Right lobe of liver (tissue), 6 donors: ENCODE measurements around the gene KIF12. TPM values are rescaled to one million over a fixed set of nuclear protein-coding genes. Genes with fewer than 3 reads are reported as not detected.

Experiments used
- ATAC-seq, 4 donors: fragments of 200-7000 bp; cut with Tn5 transposase; one replicate each; pipeline ENCODE4 v1.9.1; 2020; ENCODE audit warnings: mild to moderate bottlenecking in 4 of 4, moderate library complexity in 4 of 4
- DNase-seq, 3 donors: peaks; one replicate each; pipeline ENCODE4 v3.0.0-alpha.2; 2020
- H3K27ac ChIP-seq, 3 donors: fragments of 200-600 bp; one replicate each; pipeline ENCODE4 v1.8.0; 2022
- H3K27me3 ChIP-seq, 2 donors: fragments of 200-600 bp; one replicate each; pipeline ENCODE4 v1.8.0; 2022
- H3K36me3 ChIP-seq, 4 donors: fragments of 200-600 bp; sonication (generic) in 1 of 4; one replicate each; pipeline versions ENCODE4 v1.5.1 to v1.8.0; 2017 to 2022; ENCODE audit warnings: control low read depth in 1 of 4
- H3K4me1 ChIP-seq, 4 donors: fragments of 200-600 bp; sonication (generic) in 1 of 4; one replicate each; pipeline versions ENCODE4 v1.5.1 to v1.8.0; 2017 to 2022; ENCODE audit warnings: control low read depth in 1 of 4
- H3K4me3 ChIP-seq, 3 donors: fragments of 200-600 bp; one replicate each; pipeline ENCODE4 v1.8.0; 2022
- H3K9me3 ChIP-seq, 4 donors: fragments of 200-600 bp; sonication (generic) in 1 of 4; one replicate each; pipeline versions ENCODE4 v1.5.1 to v1.8.0; 2017 to 2022; ENCODE audit warnings: control low read depth in 1 of 4
- POLR2A ChIP-seq: fragments of 450-650 bp; IDR thresholded peaks from one replicate; pipeline ENCODE4 v1.6.1; 2017; ENCODE audit warnings: antibody characterized with exemption, mild to moderate bottlenecking
- WGBS: methylation state at CpG from one replicate; pipeline ENCODE4 v1.1.6; 2018; ENCODE audit warnings: low coverage, low lambda C conversion rate; ENCODE audit not compliant: insufficient coverage; ENCODE audit errors: missing lambda C conversion rate; 5-methylcytosine and 5-hydroxymethylcytosine counted together
- intact Hi-C, 2 donors: fragments of 100-400 bp; cut with DNase I; formaldehyde crosslinking; loops; one replicate each; pipeline versions ENCODE4 v1.11.2 to v1.14.1; 2022
- total RNA-seq, 6 experiments: library from RNA; depleted of rRNA in 2 of 6; stranded (reverse); fragments of >200 nt in 2 of 6; fragmentation: NEBNext Ultra II Directional in 3 of 6; extraction: Animal tissue kit (Norgen Biotek cat#: 25700) in 3 of 6; gene quantifications; one replicate each; pipeline versions ENCODE4 v1.1.0 to v1.2.4, GENCODE V29; 2016 to 2023
- TF ChIP-seq, protein P1 (sequence below), 4 donors: fragments of 200-600 bp in 3 of 4; fragments of 450-650 bp in 1 of 4; IDR thresholded peaks; one replicate each; pipeline versions ENCODE4 v1.5.1 to v1.8.0; 2016 to 2022; ENCODE audit warnings: antibody characterized with exemption in 4 of 4, mild to moderate bottlenecking in 2 of 4
- donor health status: DM: no; HTN: yes; CAD: no.
- donor health status: DM: no; HTN: no; CAD: no.
- donor health status: DM: no; HTN: no; CAD: no.
- donor health status: DM: no; HTN: yes; CAD: no.
- donor health status: DM: no; HTN: yes; CAD: no.

The KIF12 gene
- total RNA-seq, 6 experiments from 2014 or later, result 3.1 to 24.3 (median 14.2) TPM

GRCh38 chr9:114071197-114071795 lies 27.8 kb downstream of the KIF12 start:
- Histone ChIP-seq H3K36me3 (peaks cover 0 to 100% (median 51%) of the 10 kb centered on the region in 4 donors), H3K4me1 (peaks cover 0 to 58% (median 7%) of the 10 kb centered on the region in 4 donors), H3K27me3 (no peaks in the 10 kb centered on the region), H3K9me3 (no peaks in the 10 kb centered on the region), H3K27ac (no peak overlapping the region), H3K4me3 (no peak overlapping the region)
- no peak for TF ChIP-seq POLR2A
- TF ChIP-seq, protein P1, sequence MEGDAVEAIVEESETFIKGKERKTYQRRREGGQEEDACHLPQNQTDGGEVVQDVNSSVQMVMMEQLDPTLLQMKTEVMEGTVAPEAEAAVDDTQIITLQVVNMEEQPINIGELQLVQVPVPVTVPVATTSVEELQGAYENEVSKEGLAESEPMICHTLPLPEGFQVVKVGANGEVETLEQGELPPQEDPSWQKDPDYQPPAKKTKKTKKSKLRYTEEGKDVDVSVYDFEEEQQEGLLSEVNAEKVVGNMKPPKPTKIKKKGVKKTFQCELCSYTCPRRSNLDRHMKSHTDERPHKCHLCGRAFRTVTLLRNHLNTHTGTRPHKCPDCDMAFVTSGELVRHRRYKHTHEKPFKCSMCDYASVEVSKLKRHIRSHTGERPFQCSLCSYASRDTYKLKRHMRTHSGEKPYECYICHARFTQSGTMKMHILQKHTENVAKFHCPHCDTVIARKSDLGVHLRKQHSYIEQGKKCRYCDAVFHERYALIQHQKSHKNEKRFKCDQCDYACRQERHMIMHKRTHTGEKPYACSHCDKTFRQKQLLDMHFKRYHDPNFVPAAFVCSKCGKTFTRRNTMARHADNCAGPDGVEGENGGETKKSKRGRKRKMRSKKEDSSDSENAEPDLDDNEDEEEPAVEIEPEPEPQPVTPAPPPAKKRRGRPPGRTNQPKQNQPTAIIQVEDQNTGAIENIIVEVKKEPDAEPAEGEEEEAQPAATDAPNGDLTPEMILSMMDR (IDR thresholded peaks at IDR 0.05), result no peak
- ATAC-seq, result peak in 1 of 4 donors; percentile 1
- WGBS, result no CpG with 5 or more reads among the region's 7 CpGs
- intact Hi-C loops, result no loop called here
- no peak for DNase-seq

GRCh38 chr9:114070188-114071103 lies 28.6 kb downstream of the KIF12 start:
- ATAC-seq (peak in 3 of 4 donors; percentile 8 to 18 (median 14)), DNase-seq (no peak)
- Histone ChIP-seq H3K9me3 (no peaks in the 10 kb centered on the region), H3K4me3 (no peak overlapping the region), H3K27me3 (no peaks in the 10 kb centered on the region), H3K4me1 (peaks cover 0 to 63% (median 7%) of the 10 kb centered on the region in 4 donors), H3K27ac (no peak overlapping the region), H3K36me3 (peaks cover 0 to 99% (median 51%) of the 10 kb centered on the region in 4 donors)
- TF ChIP-seq POLR2A, result no peak
- TF ChIP-seq, protein P1 (IDR thresholded peaks at IDR 0.05), result no peak
- intact Hi-C loops, result no loop called here
- WGBS, result 65% methylated on average over 2 of the region's 17 CpGs

DNA sequence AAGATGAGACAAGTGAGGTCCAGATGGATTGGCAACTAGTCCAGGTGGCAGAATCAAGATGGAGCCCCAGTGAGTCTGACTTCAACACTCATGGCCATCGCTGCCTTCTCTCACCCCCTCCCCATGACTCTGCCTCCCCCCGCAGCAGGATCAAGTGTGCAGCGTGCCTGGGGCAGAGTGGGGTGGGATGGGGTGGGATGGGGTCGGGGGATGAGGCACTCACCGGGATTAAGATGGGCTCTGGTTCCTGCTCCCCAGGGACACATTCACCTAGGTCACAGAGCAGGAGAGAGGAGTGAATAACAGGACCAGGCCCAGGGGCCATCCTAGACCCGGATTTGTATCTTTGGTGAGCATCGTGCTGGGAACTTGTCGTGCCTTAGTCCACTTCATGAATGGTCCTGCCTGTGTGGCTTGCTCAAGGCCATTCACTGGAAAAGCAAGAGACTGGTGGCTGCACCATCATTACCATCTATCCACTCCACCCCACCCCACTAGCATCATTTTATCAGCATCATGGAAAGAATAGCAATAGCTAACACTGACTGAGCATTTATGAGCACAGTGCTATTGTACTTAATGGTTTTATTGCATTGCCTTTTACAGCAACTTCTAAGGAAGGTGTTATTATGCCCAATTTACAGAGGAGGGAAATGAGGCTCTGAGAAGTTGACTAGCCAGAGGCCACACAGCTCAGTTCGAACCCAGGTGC lies 29.5 kb downstream of the KIF12 start:
- Histone ChIP-seq H3K4me3 (no peak overlapping the region), H3K36me3 (peaks cover 0 to 99% (median 51%) of the 10 kb centered on the region in 4 donors), H3K27me3 (no peaks in the 10 kb centered on the region), H3K4me1 (peaks cover 0 to 67% (median 3%) of the 10 kb centered on the region in 4 donors), H3K27ac (no peak overlapping the region), H3K9me3 (no peaks in the 10 kb centered on the region)
- intact Hi-C loops, result no loop called here
- TF ChIP-seq, protein P1 (IDR thresholded peaks at IDR 0.05), result no peak
- no peak for TF ChIP-seq POLR2A
- DNase-seq (peak in 1 of 3 donors; percentile 38), ATAC-seq (peak in 3 of 4 donors; percentile 3 to 8 (median 4))
- WGBS, result 83% methylated on average over 1 of the region's 9 CpGs

- Histone ChIP-seq H3K27me3 (no peaks in the 10 kb centered on the region), H3K27ac (no peak overlapping the region), H3K9me3 (no peaks in the 10 kb centered on the region), H3K4me3 (no peak overlapping the region), H3K4me1 (peaks cover 0 to 36% (median 0%) of the 10 kb centered on the region in 4 donors), H3K36me3 (peaks cover 0 to 99% (median 51%) of the 10 kb centered on the region in 4 donors)
- ATAC-seq (no peak), DNase-seq (peak in 1 of 3 donors; percentile 27)
- 67% methylated on average over 6 of the region's 8 CpGs for WGBS
- intact Hi-C loops, result no loop called here
- no peak for TF ChIP-seq POLR2A
- TF ChIP-seq, protein P1 (IDR thresholded peaks at IDR 0.05), result no peak
Observed at GRCh38 chr9:114065304-114065703, 33.8 kb downstream of the KIF12 start.
